ENCODE results near the gene GAD1.

The GAD1 gene

DNA sequence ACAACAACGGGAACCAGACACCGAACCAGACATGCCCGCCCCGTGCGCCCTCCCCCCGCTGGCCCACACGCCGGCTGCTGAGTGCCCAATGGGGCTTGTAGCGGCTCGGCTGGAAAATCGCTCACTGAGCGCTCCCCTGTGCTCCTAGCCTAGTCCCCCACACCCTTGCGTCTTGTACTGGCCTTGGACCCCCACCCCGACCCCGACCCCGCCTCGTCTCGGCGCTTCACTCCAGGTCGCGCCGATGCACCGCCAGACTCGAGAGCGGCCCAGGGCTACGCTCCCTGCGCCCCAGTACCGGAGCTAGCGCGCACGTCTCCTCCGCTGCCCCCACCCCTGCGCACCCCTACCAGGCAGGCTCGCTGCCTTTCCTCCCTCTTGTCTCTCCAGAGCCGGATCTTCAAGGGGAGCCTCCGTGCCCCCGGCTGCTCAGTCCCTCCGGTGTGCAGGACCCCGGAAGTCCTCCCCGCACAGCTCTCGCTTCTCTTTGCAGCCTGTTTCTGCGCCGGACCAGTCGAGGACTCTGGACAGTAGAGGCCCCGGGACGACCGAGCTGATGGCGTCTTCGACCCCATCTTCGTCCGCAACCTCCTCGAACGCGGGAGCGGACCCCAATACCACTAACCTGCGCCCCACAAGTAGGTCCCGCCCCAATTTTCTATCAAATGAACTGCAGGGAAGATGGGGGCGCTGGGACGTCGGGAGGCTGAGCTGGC lies 1.5 kb downstream of the GAD1 start:
- DNase-seq = no peak

DNA sequence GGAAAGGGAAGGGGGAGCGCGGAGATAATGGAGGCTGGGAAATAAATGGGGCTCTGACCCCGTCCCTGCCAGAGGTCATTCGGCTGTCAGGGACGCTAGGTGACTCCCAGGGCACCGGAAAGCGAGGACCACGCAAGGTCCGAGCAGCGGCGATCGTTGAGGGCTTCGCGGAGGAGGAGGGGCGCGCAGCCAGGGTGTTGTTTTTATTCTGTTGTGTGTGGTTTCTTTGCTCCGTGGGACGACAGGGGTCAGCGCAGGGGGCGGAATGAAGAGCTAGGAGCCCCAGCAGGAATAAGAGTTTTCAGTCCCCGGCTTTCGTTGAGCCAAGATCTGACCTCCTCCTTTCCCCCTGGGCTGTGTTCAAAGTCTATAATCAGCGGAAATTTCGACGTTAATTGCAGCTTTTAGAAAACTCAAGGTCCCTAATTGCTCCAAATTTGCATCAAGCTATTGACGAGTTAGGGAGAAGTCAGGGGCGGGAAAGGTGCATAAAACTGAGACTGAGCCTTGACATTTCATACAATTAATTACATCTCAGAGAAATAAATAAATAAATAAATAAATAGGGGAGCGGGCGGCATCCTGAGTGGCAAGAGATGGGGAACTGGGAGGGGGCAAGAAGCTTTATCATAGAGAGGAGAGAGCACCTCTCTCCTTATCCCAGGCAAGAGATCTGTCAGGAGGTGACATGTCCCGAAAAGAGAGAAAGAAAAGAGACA lies 2.2 kb downstream of the GAD1 start:
- DNase-seq = no peak

DNA sequence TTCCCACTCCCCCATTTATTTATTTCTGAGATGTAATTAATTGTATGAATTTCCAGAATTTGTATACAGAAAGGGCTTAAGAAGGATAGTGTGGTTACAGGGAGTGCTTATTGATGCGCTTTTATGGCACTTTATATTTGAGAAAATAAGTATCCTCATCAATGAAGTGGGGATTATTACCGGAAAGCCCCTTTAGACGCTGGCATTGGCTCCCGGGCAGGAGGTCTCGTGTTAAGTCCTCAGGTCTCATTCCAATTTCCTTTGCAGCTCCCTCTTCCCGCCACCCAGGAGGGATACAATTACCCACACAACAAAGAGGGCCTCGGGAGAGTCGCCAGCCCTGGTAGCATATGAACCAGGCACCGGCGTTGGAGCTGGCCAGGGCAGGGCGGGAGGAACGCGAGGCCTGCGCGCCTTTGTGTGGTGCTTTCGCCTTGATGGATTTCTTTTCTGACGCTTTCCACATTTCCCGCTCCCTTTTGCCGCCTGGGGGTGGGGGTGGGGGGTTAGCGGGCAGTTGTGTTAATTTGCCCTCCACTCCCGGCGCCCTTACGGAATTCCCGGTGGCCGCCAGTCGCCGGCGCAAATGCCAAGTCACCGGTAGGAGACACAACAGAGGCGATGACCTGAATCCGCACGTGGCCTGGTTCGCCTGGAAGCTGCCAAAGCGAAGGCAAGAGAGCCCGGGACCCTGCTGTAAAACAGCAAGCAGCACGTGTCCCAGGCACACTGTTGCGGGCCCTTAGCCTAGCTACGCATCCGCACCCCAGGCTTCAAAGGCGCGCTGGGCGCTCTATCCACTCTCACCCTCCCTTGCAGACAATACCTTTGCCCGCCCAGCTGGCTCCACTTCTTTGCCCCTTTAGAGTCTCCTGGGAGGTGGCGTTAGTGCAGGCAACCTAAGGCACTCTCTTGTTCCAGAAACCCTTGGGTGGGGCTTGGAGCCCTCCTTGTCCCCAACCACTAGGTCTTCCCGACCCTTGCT lies 3.3 kb downstream of the GAD1 start:
- no peak for DNase-seq

DNA sequence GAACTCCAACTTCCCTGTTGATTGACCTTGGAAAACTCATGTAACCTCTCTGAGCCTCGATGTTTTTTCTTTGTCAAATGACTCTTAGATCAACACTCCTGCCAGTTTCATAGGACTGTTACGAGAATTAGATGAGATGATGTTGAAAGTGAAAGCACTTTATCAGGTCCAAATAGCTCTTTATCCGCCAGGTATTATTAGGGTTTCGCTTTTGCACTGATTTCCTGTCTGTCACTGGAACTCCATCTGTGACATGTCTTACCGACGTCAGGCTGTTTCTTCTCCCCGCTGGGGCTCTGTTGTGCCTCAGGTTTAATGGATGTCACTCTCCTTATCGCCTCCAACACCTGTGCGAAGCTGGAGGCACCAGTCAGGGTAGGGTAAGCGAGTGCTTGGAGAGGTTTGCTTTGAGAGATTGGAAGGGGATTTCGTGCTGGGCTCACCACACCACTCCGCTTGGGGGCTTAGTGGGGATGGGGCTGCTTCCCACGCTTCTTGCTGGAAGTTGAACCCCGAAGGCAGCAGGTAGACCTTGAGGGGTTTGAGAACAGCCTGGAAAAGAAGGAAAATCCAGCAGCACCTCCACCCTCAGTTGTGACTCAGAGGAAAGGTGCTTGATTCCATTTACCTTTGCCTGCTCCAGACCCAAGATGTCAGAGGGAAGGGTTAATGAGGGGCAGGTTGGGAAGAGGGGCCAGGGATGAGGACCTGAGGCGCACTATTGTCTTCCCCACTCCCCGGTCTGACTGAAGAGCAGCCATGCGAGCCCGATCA lies 4.3 kb downstream of the GAD1 start:
- DNase-seq = no peak

DNA sequence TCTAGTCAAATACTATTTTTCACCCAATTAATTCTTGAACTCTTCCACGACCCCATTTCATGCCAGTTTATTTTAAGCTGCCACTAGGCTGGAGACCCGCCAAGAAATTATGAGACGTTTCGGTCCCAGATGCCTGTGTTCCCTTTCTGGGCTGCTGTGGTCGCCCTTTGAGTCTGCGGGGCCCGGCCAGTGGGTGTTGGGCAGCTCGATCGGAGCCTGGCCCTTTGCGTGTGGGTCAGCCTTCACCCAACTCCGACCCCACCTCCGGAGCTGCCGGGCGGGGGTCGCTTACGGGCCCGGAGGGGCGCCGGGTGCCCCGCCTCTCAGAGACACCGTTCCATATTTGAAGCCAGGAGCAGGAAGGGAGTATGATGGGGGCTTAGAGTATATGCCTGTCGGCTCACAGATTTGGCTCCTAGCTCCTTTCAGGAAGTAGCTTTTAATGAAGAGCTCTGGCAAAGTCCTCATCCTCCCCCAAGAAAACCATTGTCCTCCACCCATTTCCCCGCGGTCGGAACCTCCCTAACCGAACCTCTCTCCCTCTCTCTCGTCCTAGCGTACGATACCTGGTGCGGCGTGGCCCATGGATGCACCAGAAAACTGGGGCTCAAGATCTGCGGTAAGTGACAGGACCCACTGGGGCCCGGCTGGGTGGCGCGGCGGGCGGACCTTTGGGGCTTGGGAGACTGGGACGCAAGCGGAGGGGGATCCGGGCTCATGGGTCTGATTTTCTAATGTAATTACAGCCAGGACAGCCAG lies 5.0 kb downstream of the GAD1 start:
- no peak for DNase-seq

DNA sequence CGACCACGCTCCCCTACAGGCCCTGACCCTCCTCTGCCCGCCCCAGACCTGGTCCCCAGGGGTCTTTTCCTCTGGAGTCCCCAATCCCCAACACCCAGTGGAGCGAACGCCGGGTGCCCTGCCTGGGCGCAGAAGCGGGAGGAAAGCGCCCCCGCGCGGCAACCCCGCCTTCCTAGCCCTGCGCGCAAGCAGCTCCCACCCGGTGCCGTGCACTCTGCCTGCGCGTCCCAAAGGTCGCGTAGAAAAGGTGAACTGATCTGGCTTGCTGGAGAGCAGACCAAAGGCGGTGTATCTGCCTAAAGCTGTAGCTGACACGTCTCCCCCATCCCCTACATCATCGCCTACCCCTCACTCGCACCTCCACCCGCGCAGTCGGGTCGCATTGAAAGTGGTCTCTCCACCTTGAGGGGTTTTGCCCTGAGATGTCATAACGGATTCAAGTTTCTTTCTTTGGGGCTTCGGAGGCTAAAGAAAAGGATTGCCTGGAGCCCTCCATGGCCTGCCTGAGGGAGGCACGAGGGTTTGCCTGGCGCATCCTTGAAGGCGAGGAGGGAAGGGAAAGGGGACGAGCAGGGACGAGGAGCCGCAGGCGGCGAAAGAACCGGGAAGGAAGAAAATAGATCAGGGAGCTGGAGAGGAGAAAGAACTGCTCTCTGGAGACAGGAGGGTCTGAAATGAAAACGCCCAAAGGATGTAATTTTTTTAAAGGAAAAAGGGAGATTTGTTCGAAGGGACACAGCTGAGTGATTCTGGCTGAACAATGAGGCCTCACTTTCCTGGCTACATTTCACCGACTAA lies 5.8 kb downstream of the GAD1 start:
- DNase-seq = no peak

DNA sequence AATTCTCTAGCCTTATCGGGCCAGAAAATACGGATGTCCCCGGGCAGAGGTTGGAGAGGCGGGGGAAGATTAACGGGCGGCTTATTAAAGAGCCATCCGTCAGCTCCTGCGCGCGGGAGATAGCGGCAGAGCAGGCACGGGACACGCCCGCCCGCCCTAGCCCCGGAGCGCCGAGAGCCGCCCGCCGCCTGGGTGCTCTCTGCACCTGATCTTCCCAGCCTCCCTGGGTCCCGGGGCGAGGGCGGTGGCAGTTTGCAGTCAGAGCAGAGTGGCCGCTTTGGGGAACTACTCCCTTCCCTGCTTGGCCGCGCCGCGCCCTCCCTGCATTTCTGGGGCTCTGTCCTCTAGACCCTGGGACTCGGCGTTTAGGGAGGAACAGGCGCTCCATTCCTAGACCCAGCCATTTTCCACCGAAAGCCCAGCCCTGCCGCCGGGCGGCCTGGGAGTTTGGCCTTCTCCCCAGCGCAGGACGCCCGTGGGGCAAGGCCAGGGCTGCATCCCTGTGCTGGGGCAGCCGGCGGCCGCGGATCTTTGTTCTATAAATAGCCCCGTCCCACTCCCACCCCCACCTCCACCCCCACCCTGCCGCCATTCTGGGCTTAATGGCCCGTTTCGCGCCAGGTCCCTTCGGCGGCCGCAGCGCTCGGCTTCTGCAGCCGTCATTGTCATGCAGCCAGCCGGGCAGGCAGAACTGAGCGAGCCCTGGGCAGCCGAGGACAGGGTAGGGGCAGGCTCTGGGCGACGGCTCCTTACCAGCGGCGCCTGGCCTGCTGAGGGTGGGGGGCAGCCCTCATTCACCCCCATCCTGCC lies 6.6 kb downstream of the GAD1 start:
- no peak for DNase-seq

DNA sequence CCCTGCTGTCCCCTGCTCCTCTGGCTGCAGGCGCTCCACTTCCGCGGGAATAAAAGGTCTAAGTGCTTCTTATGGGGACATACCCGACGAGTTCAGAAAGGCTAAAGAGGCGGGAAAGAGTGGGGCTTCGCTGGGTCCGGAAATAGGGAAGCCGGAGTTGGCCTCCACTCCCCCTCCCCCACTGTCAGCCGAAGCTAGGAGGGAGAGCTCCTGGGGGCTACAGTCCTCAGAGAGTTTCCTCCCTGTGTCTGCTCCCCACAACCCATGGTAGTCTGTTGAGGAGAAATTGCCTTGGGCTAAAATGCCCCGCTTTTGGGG lies 7.2 kb downstream of the GAD1 start:
- no peak for DNase-seq

DNA sequence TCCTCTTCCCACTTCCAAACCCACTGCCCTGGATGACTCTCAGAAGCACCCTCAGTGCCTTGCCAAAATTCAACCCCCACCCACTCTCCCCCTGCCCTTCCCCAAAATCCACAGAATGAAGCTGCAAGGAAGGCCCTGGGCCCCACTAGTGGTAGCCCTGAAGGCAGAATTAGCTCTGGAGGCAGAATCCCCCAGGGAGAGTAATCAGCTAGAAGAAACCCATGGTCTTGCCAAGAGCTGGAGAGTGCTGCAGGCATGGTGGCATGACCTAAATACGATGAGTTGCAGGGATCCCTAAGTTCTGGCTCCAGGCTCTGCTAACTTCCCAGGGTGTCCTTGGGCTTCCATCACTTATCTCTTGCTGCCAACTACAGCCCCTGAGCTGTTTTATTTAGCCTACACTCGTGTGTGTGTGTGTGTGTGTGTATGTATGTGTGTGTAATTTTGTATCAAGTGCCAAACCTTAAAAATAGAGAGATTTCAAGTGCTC lies 7.9 kb downstream of the GAD1 start:
- no peak for DNase-seq

DNA sequence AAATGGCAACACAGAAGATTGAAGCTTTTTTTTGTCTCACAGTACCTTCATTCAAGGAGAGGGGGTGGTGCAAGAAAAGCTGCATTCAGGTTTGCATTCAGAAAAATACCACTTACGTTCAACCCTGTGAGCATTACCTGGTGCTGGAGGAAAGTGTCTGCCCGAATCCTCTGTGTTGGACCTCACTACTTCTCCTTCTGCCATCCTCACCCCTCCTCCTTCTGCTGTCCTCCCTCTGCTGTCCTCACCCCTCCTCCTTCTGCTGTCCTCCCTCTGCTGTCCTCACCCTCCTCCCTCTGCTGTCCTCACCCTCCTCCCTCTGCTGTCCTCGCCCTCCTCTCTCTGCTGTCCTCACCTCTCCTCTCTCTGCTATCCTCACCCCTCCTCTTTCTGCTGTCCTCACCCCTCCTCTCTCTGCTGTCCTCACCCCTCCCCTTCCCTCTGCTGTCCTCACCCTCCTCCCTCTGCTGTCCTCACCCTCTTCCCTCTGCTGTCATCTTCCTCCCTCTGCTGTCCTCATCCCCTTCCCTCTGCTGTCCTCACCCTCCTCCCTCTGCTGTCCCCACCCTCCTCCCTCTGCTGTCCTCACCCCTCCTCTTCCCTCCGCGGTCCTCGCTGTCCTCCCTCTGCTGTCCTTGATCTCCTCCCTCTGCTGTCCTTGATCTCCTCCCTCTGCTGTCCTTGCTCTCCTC lies 11.3 kb downstream of the GAD1 start:
- no peak for DNase-seq

DNA sequence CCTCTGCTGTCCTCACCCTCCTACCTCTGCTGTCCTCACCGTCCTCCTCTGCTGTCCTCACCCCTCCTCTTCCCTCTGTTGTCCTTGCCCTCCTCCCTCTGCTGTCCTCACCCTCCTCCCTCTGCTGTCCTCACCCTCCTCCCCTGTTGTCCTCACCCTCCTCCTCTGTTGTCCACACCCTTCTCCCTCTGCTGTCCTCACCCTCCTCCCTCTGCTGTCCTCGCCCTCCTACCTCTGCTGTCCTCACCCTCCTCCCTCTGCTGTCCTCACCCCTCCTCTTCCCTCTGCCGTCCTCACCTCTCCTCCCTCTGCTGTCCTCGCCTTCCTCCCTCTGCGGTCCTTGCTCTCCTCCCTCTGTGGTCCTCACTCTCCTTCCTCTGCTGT lies 11.8 kb downstream of the GAD1 start:
- DNase-seq = no peak

DNA sequence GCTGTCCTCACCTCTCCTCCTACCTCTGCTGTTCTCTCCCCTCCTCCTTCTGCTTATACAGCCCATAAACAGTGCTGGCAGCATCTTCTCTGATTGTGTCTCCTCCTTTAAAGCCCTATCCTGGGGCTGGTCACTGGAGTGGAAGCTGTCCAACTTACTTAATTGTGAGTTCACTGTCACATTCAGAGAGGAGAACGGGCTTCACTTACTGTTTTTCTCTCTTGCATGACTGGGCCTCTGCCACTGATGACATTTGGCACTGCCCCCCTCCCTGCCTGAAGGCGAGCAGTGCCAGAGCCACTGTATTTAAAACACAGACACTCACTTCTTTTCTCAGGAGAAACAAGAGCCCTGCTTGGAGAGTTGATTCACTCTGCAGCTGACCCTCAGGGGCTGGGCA lies 12.3 kb downstream of the GAD1 start:
- DNase-seq = no peak

DNA sequence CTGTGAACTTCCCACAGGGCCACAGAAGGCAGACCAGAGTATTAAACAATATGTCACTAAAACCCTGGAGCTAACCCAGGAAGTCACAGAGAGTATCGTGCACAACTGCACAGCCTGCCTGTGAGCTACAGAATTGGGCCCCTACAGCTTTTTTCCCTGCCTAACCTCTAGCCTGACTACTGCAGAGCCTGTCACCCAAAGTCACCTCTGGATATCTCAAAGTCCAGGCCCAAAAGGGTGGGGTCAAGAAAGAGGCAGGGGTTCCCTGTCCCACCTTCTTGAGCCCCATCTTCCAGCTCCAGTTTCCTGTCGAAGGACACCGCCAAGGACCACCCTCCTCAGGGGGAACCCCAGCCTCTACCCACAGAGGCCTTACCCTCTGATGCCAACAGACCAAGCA lies 13.5 kb downstream of the GAD1 start:
- no peak for DNase-seq

DNA sequence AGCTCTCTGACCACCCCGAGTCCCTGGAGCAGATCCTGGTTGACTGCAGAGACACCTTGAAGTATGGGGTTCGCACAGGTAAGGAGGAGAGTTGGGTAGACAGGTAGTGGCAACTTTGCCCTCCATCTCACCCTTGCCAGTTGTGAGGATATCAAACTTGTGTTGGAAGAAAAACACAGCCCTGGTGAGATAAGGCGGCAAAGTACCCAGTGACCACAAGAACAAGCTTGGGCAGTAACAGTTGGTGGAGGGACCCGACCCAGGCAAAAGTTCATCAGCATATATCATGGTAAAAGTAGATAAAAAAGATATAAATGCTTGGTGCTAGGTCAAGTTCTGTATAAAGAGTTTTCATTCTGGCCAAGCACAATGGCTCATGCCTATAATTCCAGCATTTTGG lies 14.4 kb downstream of the GAD1 start:
- no peak for DNase-seq

DNA sequence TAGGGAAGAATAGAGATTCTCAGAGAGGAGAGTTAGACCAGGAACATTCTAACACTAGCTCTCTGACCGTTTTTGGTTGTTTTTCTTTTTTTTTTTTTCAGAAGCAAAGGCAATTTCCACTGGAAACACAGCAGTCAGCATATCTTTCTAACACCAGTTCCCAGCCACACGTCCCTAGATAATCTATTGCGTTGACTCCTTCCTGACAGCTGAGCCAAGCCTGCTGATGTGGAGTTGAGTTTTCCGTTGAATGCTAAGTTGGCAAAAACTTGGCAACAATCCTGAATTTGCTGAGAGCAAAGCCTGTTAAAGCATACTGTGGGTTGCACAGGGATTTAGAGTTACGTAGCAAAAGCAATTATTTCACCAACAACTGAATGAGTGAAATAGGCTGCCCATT lies 19.3 kb downstream of the GAD1 start:
- DNase-seq = no peak

DNA sequence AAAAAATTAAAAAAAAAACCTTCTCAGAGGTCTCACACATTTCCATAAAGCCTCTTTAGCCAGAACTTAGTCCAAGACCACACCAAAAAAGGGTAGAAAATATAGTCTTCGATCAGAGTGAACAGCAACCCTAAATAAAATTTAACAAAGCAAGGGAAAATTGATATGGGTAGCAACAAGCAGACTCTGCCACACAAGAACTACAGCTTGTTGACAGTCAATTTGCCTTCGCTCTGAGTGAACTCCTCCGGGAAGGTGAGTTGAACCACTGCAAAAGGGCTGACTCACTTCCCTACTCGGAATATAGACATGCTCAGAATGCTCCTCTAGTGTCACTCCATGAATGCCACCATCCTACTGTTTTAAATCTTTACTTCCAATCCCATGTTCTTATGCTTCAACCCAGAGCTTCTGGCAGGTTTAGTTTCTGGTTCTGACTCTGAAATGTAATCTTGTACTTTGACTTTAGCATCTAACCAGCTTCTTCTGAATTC lies 24.1 kb downstream of the GAD1 start:
- DNase-seq = no peak

DNA sequence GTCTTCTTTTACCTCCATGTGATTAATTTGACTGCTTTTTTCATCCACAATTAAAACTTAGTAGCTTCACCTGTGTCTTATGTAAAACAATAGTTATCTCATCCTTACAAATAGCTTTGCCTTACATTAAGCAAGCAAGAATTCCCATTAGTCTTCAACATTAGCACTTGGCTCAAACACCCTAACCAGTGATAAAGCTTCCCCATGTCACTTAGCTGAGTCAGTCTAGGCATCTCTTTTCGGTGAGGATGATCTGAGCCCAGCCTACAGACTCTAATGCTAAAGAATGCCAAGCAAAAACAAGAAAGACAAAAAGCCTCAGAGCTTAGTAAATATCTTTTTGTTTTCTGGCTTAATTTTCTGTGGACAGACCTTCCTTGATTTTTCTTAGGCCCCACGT lies 26.1 kb downstream of the GAD1 start:
- DNase-seq = no peak

DNA sequence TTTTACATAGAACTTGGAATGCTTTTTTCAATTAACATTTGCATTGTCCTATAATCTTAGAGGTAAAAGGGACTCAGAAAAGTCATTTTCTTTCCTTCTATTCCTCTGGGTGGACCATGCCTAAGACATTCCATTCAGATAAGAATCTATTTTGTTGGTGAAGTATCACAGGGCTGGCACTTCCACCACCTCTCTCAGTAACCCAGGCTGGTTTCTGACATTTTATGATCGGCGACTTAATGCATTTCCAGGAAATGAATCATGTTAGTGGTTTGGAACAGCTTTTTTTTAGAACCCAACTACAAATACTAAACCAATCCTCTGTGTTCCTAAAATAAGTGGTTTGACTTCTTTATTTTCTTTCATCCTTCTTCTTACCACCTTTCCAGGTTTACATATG lies 27.0 kb downstream of the GAD1 start:
- no peak for DNase-seq

DNA sequence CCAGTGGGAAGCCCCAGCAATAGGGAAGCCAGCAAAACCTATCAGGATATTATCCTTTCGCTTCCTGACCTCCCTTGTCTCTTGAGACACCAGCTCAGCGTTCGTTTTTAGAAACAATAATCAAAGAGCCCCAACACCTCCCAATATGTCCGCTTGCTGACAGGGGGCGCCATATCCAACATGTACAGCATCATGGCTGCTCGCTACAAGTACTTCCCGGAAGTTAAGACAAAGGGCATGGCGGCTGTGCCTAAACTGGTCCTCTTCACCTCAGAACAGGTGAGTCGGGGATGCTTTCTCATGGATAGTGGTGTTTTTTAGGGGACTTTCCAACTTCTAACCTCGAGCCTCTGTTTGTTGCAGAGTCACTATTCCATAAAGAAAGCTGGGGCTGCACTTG lies 28.7 kb downstream of the GAD1 start:
- DNase-seq = no peak

DNA sequence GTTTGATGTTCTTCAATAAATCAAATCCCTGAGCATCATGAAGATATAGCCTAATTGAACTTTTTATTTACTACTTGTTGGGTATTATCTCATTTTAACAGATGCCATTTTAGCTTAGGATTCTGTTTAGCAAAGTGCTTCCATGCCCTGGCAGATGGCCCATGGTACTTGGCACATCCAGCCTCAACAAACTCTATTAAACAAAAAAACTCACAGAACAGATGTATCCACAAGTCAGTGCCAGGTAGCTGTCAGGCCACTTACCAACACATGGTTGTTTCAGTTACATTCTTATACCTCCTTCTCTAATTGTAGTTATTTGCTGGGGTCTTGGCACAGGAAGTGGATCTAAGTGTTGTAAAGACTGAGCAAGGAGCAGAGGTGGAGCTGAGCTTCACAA lies 29.6 kb downstream of the GAD1 start:
- no peak for DNase-seq

Measured in SHP77 treated with DMSO at 0.1 percent for 48 hours (cell line).